GM12892 (cell line): Measurements from ENCODE around the gene MAS1L.

Experiments
- POLR2A ChIP-seq: IDR thresholded peaks from 2 replicates; pipeline ENCODE4 v1.6.1; 2011; ENCODE audit warnings: low read depth, low read length, control low read depth
- POLR2AphosphoS5 ChIP-seq: IDR thresholded peaks from 2 replicates; pipeline ENCODE4 v1.6.1; 2011; ENCODE audit warnings: low read depth, low read length, control low read depth

DNA sequence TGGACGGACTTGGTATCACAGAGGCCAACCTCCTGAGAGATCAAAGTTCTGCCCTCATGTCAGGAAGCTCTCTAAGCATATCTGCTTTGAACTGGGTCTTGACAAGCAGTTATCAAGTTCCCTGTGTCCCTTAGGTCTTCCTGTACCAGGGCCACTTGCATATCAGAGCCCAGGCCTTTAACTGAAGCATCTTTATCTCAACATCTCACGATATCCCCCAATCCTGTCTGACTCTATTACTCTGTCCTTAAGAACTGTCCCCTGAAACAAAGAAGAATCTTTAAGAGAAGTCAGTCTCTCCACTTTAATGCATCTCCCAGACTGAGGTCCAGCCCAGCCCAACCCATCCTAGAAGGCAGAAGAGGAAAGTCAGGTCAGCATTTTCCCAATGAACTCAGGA is 8.2 kb downstream of the MAS1L start:
- TF ChIP-seq POLR2A (no peak), POLR2AphosphoS5 (no peak)
